Right lung (tissue), 5 donors: ENCODE data around the gene RNASE8. TPM values are rescaled to one million over a fixed set of nuclear protein-coding genes. Genes with fewer than 3 reads are reported as not detected.
A peak's percentile ranks its signal among the peaks of the same experiment; 100 is the strongest.

Experiments
- DNase-seq, 2 donors: peaks; one replicate each; pipeline ENCODE4 v3.0.0-alpha.2; 2013
- polyA plus RNA-seq, 5 donors: library from polyadenylated mRNA; unstranded; fragments of 120-200 nt; gene quantifications; one replicate each; pipeline versions ENCODE4 v1.2.1 to v1.2.3, GENCODE V29; 2013; ENCODE audit warnings: inconsistent platforms in 1 of 5, low replicate concordance in 1 of 5; ENCODE audit not compliant: insufficient read length in 5 of 5, insufficient read depth in 1 of 5

RNASE8 gene
- polyA plus RNA-seq, 5 donors, result not detected

DNA sequence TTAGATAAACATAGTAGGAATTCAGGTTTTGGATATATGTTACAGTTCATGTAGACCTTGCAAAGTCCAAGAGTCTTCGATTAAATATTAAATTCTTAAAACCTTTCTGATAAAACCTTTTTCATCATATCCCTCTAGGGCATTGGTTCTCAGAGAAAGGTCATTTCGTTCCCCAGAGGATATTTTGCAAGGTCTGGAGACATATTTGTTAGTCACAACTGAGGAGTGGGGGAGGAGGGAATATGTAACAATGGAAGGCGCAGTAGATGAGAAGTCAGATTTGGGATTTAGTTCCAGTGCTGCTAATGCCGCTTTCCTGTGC, 48.5 kb downstream of the RNASE8 start:
- DNase-seq, result no peak

- DNase-seq, result peak; percentile 73 to 80
These were observed 49.1 kb downstream of the RNASE8 start for GRCh38 chr14:21106498-21107282.

DNA sequence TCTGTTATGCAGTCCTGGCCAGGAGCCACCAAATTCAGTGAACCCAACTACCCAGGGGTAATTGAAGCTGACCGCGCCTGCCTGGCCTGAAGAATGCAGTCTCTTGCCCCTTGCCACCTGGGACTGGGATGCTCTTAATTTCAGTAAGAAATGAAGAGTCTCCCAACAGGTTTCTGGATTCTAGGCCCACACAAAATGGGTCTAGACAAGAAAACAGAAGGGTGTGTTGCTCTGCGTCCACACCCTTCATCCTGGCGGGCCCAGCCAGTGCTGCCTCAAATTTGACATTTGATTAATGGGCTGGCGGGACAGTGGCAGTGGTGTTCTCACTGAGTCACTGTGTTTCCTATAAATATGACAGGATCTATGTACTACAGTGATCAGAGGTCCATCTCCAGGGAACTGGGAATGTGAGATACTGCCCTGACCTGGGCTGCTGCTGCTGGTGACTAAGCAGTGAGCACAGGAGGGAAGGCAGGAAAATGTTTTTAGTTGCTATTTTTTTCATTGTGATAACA, 49.7 kb downstream of the RNASE8 start:
- DNase-seq, result no peak

Other genes with a start within 250 kb of the RNASE8 start
- 1 to 10 TPM in 1 of 5 donors, under 1 TPM in 3, not detected in 1; 0.44 to 1.6 (median 0.72) TPM for gene RNASE3, start 166.4 kb upstream of the RNASE8 start, polyA plus RNA-seq
- gene RNASE2, start 102.3 kb upstream of the RNASE8 start, polyA plus RNA-seq, result 1 to 10 TPM; 1.2 to 2.5 (median 1.8) TPM
- gene METTL17, start 67.8 kb upstream of the RNASE8 start, polyA plus RNA-seq, result 100 to 1,000 TPM; 104 to 139 (median 116) TPM
- under 1 TPM in 2 of 5 donors, not detected in 3; 0.14 to 0.49 TPM for gene SLC39A2, start 58.5 kb upstream of the RNASE8 start, polyA plus RNA-seq
- gene NDRG2, start 32.8 kb upstream of the RNASE8 start, polyA plus RNA-seq, result 100 to 1,000 TPM; 123 to 163 (median 138) TPM
- gene TPPP2, start 27.6 kb upstream of the RNASE8 start, polyA plus RNA-seq, result under 1 TPM; 0.12 to 0.39 (median 0.23) TPM
- under 1 TPM in 1 of 5 donors, not detected in 4; 0.16 TPM for gene RNASE13, start 23.0 kb upstream of the RNASE8 start, polyA plus RNA-seq
- under 1 TPM in 3 of 5 donors, not detected in 2; 0.12 to 0.13 (median 0.12) TPM for gene RNASE7, start 15.5 kb upstream of the RNASE8 start, polyA plus RNA-seq
- gene ARHGEF40, start 12.5 kb downstream of the RNASE8 start, polyA plus RNA-seq, result 10 to 100 TPM; 69.5 to 88.8 (median 83.3) TPM
- gene ZNF219, start 40.8 kb downstream of the RNASE8 start, polyA plus RNA-seq, result 10 to 100 TPM; 28.2 to 49.2 (median 34.2) TPM
- 1 to 10 TPM in 3 of 5 donors, under 1 TPM in 2; 0.74 to 2.3 (median 1.0) TPM for gene TMEM253, start 43.2 kb downstream of the RNASE8 start, polyA plus RNA-seq
- under 1 TPM; 0.03 to 0.36 (median 0.10) TPM for gene OR5AU1, start 98.2 kb downstream of the RNASE8 start, polyA plus RNA-seq
- gene HNRNPC, start 211.6 kb downstream of the RNASE8 start, polyA plus RNA-seq, result 100 to 1,000 TPM; 694 to 979 (median 852) TPM
- under 1 TPM; 0.53 to 0.93 (median 0.74) TPM for gene RPGRIP1, start 222.3 kb downstream of the RNASE8 start, polyA plus RNA-seq